Mononuclear cell (primary cell): ENCODE measurements around the gene PTX4. TPM values are rescaled to one million over a fixed set of nuclear protein-coding genes. Genes with fewer than 3 reads are reported as not detected.
"Not testable (repeated sequence)": the region's sequence is repeated elsewhere in the genome, so short reads cannot be mapped to it uniquely, and the experiment has no call there.

ENCODE experiments used
- H3K27me3 ChIP-seq: 2 replicates; pipeline ENCODE4 v1.6.0; 2011; ENCODE audit warnings: low read length, control low read depth; ENCODE audit not compliant: insufficient read depth
- H3K4me1 ChIP-seq: 2 replicates; pipeline ENCODE4 v1.5.1; 2011; ENCODE audit warnings: mild to moderate bottlenecking, low read length, control low read depth; ENCODE audit not compliant: insufficient read depth
- H3K4me3 ChIP-seq: 2 replicates; pipeline ENCODE4 v1.5.1; 2011; ENCODE audit warnings: mild to moderate bottlenecking, low read length, moderate library complexity
- H3K9me3 ChIP-seq: 2 replicates; pipeline ENCODE4 v1.5.1; 2011; ENCODE audit warnings: low read depth, mild to moderate bottlenecking, control low read depth, low read length
- total RNA-seq: library from RNA; depleted of rRNA; stranded (reverse); fragments of >200 nt; gene quantifications from one replicate; pipeline ENCODE4 v1.2.3, GENCODE V29; 2012

PTX4 gene
- total RNA-seq, 1 donor: not detected

DNA sequence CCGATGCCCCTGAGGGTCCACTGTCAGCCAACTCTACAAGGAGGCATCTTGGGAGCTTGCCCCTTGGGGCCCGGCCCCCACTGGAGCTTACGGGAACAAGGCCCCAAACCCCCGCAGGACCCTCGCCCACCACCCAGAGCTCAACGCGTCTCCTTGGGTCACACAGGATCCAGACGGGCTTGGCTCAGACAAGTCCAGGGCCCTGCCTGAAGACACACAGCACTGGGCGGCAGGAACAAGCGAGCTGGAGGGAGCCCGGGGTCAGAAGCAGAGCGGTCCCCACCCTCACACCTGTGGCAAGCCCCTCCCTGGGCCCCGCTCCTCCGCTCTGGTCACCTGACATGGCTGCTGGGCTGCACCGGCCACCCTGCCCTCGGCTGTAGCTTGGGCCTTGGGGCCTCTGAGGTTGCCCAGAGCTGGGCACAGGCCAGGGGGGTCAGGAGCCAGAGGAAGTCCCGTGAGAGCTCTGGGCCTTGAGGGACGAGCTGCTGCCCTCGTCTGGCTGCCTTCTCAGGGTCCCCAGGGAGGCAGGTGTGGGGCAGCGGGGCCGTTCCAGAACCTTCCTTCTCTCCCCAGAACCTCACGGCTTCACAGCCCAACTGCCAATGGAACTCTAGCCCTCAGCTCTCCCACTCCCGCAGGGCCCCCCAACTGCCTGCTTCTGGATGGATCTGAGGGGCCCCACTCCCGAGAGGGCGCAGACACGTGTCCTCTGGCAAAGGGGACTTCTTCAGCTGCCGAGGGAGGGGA, 44.6 kb downstream of the PTX4 start, which contains the start of gene CCDC154:
Gene CCDC154 (minus strand): TSS at position 577 of the 750 bp plus-strand sequence. CDS start 234 bp downstream, at position 343.
- Histone ChIP-seq H3K9me3 (no peaks in the 10 kb centered on the region), H3K27me3 (no peaks in the 10 kb centered on the region), H3K4me3 (no peak within 1 kb of the TSS), H3K4me1 (no peaks in the 10 kb centered on the region)

DNA sequence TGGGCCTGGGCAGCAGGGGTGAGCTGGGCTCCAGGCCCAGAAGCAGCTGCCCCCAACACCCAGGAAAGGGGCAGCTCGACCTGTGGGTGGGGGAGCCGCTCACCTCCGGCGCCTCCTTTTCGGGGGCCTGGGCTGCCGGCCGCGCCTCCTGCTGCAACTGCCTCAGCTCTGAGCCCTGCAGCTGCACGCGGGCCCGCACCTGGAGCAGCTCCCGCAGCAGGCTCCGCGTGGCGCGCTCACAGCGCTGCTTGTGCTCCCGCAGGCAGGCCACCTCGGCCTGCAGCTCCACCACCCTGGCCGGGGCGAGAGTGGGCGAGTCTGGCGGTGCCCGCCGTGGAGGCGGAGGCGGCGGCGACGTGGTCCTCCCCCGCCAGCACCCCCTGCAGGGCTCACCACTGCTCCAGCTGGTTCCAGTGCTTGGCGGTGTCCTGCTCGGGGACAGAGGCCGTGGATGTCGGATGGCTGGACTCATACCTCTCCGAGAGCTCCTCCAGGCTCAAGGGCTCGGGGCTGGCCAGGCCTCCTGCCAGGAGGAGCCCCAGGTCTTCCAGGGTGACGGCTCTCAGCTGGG, 45.3 kb downstream of the PTX4 start:
- Histone ChIP-seq H3K4me1 (no peaks in the 10 kb centered on the region), H3K9me3 (no peaks in the 10 kb centered on the region), H3K27me3 (no peaks in the 10 kb centered on the region)

DNA sequence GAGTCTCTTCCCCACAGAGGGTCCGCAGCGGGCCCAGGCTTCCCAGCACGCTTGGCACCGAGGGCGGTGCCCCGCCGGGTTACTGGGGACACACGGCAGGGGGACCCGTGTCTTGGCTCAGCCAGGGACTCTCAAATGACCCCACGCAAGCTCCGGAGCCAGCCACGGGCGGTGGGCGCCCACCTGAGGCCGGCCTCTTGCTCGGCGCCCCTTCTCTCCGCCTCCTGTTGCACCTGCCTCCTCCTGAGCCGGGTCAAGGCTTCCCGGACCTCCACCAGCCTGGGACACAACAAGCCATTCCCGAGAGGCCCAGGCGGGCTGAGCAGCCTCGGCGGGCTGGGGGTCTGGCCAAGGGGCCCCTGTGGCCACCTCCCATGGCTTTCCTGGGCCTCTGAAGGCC, 46.0 kb downstream of the PTX4 start:
- Histone ChIP-seq H3K9me3 (no peaks in the 10 kb centered on the region), H3K4me1 (no peaks in the 10 kb centered on the region), H3K27me3 (no peaks in the 10 kb centered on the region), H3K4me3 (no peak overlapping the region)

More for the DNA sequence above, 45.3 kb downstream of the PTX4 start:
- no peak overlapping the region for H3K4me3 ChIP-seq

GRCh38 chr16:1441391-1441829, 47.3 kb downstream of the PTX4 start:
- H3K9me3 ChIP-seq: no peaks in the 10 kb centered on the region
- no peaks in the 10 kb centered on the region for H3K4me1 ChIP-seq
- H3K4me3 ChIP-seq: no peak overlapping the region
- no peaks in the 10 kb centered on the region for H3K27me3 ChIP-seq

GRCh38 chr16:1439699-1440074, 49.1 kb downstream of the PTX4 start:
- H3K27me3 ChIP-seq, H3K4me3 ChIP-seq, H3K4me1 ChIP-seq, H3K9me3 ChIP-seq: not testable (repeated sequence)

DNA sequence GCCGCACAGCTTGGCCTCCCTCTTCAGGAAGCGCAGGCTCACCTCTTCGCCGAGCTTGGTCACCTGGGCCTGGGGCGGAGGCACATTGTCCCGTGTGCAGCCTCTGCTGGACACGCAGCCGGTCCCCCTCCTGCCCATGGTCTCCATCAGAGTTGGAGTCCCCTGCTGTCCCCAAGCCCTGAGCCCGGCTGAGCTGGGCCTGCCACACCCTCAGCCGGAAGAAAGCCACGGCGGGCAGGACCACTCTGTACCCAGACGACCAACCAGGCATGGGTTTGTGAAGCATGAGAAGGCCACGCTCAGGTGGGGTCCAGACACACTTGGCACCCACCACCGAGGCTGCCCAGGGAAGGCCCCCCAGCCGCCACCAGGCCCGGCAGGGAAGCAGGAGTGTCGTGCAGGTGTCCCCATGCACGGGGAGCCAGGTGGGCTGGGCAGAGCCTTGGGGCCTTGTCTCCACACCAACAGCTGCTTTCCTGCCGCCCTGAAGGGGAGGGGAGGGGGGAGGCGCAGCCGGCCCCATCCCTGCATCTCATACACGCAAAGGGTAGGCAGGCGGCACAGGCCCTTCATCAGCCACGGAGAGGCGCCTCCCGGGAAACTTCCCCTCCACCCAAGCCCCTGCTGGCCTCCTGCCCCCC, 49.6 kb downstream of the PTX4 start:
- H3K4me3 ChIP-seq: no peak overlapping the region
- H3K9me3 ChIP-seq: no peaks in the 10 kb centered on the region
- no peaks in the 10 kb centered on the region for H3K4me1 ChIP-seq
- no peaks in the 10 kb centered on the region for H3K27me3 ChIP-seq

- Histone ChIP-seq H3K9me3 (no peaks in the 10 kb centered on the region), H3K4me3 (no peak overlapping the region), H3K27me3 (no peaks in the 10 kb centered on the region), H3K4me1 (no peaks in the 10 kb centered on the region)
These were observed 50.3 kb downstream of the PTX4 start for GRCh38 chr16:1438229-1439057.

- H3K9me3 ChIP-seq: no peaks in the 10 kb centered on the region
- H3K4me1 ChIP-seq: no peaks in the 10 kb centered on the region
- H3K27me3 ChIP-seq: no peaks in the 10 kb centered on the region
- no peak overlapping the region for H3K4me3 ChIP-seq
These were observed 51.1 kb downstream of the PTX4 start for GRCh38 chr16:1437606-1438005.

DNA sequence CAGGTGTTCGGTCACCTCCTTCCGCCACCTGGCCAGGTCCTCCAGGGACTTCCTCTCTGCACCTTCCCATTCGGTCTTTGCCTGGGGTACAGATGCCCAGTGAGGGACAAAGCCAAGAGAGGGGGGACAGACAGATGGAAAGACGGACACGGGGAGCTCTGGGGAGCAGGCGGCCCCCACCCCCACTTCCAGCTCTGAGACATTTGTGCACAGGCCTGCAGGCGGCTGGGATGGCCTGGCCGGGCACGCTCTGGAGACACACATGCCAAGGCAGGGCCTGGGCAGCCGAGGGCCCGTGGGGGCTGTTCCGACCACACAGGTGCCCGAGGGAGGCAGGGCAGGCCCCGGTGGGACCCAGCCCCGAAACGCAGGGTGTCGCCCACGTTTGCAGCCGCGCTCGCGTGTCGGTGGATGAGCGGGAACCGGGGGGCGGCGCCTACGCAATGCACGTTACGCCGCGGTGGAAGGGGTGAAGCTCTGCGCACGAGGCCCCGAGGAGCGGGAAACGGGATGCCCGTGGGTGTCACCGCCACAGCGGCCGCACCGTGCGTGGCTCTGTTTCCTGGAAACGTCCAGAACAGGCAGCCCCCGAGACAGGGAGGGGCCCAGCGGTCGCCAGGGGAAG, 51.9 kb downstream of the PTX4 start:
- no peaks in the 10 kb centered on the region for H3K9me3 ChIP-seq
- H3K27me3 ChIP-seq: no peaks in the 10 kb centered on the region
- H3K4me1 ChIP-seq: no peaks in the 10 kb centered on the region
- H3K4me3 ChIP-seq: no peak overlapping the region

- H3K9me3 ChIP-seq: no peaks in the 10 kb centered on the region
- no peaks in the 10 kb centered on the region for H3K4me1 ChIP-seq
- H3K27me3 ChIP-seq: no peaks in the 10 kb centered on the region
- no peak overlapping the region for H3K4me3 ChIP-seq
These were observed 52.6 kb downstream of the PTX4 start for GRCh38 chr16:1435921-1436697.

Other genes with a start within 250 kb of the PTX4 start
- not detected for gene TPSAB1, start 248.2 kb downstream of the PTX4 start, total RNA-seq
- not detected for gene TPSD1, start 232.9 kb downstream of the PTX4 start, total RNA-seq
- gene UBE2I, start 179.3 kb downstream of the PTX4 start, total RNA-seq: 108 TPM
- 2.3 TPM for gene BAIAP3, start 155.3 kb downstream of the PTX4 start, total RNA-seq
- gene TSR3, start 137.1 kb downstream of the PTX4 start, total RNA-seq: 21.3 TPM
- 29.8 TPM for gene GNPTG, start 137.0 kb downstream of the PTX4 start, total RNA-seq
- 18.4 TPM for gene UNKL, start 74.2 kb downstream of the PTX4 start, total RNA-seq
- gene UQCC4, start 68.2 kb downstream of the PTX4 start, total RNA-seq: 4.3 TPM
- 0.84 TPM for gene PERCC1, start 57.9 kb downstream of the PTX4 start, total RNA-seq
- gene CCDC154, start 44.4 kb downstream of the PTX4 start, total RNA-seq: 0.21 TPM
- 58.2 TPM for gene CLCN7, start 13.9 kb downstream of the PTX4 start, total RNA-seq
- gene TELO2, start 4.4 kb upstream of the PTX4 start, total RNA-seq: 10.2 TPM
- gene TMEM204, start 44.7 kb upstream of the PTX4 start, total RNA-seq: 12.6 TPM
- gene IFT140, start 123.1 kb upstream of the PTX4 start, total RNA-seq: 2.3 TPM
- 11.2 TPM for gene CRAMP1, start 123.4 kb upstream of the PTX4 start, total RNA-seq
- gene JPT2, start 189.3 kb upstream of the PTX4 start, total RNA-seq: 2.5 TPM
- 135 TPM for gene MAPK8IP3, start 217.3 kb upstream of the PTX4 start, total RNA-seq